ENCODE measurements around the gene NFIC.

DNA sequence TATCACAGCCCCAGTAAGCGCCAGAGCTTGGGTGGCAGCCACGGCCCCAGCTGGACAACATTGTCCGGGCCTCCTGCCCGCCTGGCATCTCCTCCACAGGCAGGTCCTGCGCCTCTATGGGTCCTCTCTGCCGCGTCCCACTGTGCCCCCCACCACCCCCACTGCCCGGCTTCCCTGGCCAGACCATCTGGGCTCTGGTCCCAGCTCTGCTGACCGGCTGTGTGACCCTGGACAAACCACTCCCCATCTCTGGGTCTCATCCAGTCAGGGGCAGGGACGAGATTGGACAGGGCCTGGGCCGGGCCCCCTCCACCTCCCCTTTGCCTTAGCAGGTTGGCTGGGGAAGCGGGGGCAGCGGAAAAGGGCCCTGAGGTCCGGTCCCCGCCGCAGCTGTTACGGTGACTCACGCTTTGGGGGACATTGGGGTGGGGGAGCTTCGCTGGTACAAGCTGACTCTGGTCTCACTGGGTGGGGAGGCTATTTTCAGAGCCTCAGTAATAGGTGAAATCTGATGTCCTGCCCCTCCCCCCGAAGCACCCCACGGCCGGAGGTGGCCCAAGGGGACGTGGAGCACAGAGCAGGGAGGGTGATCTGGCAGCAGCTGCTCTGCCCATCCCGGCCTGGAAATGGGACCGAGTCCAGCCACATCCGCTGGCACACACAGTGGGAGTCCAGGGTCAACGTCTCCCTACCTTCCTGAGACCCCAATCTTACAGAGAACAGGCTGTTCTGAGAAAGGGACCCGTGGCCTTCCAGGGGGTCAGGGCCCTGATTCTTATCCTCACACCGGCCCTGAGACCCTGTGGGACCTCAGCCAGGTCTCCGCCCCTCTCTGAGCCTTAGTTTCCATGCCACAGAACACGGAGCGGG is 9.1 kb downstream of the NFIC start:
- TF ChIP-seq, protein P1, sequence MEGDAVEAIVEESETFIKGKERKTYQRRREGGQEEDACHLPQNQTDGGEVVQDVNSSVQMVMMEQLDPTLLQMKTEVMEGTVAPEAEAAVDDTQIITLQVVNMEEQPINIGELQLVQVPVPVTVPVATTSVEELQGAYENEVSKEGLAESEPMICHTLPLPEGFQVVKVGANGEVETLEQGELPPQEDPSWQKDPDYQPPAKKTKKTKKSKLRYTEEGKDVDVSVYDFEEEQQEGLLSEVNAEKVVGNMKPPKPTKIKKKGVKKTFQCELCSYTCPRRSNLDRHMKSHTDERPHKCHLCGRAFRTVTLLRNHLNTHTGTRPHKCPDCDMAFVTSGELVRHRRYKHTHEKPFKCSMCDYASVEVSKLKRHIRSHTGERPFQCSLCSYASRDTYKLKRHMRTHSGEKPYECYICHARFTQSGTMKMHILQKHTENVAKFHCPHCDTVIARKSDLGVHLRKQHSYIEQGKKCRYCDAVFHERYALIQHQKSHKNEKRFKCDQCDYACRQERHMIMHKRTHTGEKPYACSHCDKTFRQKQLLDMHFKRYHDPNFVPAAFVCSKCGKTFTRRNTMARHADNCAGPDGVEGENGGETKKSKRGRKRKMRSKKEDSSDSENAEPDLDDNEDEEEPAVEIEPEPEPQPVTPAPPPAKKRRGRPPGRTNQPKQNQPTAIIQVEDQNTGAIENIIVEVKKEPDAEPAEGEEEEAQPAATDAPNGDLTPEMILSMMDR (IDR thresholded peaks at IDR 0.05): no peak
- TF ChIP-seq EZH2phosphoT487 (IDR thresholded peaks at IDR 0.05): no peak

All from neural progenitor cell (in vitro differentiated cells).